Adipose tissue (tissue), 3 donors: ENCODE data around the gene PGA3. TPM values are rescaled to one million over a fixed set of nuclear protein-coding genes. Genes with fewer than 3 reads are reported as not detected.
"Not testable (repeated sequence)": the region's sequence is repeated elsewhere in the genome, so short reads cannot be mapped to it uniquely, and the experiment has no call there.

Experiments used
- H3K27ac ChIP-seq: one replicate; pipeline ENCODE4 v1.5.1; 2013; ENCODE audit warnings: low read depth, low read length
- WGBS, 3 donors: extraction: QIAGEN DNeasy Blood & Tissue Kit; methylation state at CpG; one replicate each; pipeline ENCODE4 v1.1.7; 2013; 5-methylcytosine and 5-hydroxymethylcytosine counted together
- polyA plus RNA-seq, 3 donors: library from polyadenylated mRNA; stranded (reverse); fragments of 200-250 nt; gene quantifications; one replicate each; pipeline ENCODE4 v1.2.3, GENCODE V29; 2013
- donor health status: healthy with polysubstance abuse.
- donor health status: Bipolar disorder and iron deficiency.
- donor health status: healthy.

PGA3 gene
- polyA plus RNA-seq, 3 donors, result 1.6 to 4,252 (median 517) TPM

DNA sequence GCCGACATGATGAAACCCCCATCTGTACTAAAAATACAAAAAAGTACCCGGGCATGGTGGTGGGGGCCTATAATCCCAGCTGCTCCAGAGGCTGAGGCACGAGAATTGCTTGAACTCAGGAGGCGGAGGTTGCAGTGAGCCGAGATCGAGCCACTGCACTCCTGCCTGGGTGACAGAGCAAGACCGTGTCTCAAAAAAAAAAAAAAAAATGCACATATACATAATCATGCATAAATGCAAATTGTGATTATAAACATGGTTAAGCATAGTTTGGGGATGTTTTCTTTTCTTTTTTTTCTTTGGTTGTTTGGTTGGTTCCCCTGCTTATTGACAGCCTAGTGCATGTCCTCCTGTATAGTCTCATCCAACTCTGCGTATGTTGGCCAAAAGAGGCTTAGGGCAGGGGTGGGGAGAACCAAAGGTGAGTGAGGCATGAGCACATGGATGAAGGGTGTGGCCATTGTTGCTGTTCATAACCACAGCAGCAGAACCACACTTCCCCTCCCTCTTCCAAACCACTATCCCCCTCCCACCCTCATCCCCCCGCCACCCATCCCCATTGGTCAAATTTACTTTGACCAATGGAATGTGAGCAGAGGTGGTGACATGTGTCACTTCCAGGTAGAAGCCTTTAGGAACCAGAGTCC lies 35.1 kb upstream of the PGA3 start:
- 87 to 94% (median 94%) methylated on average over 9 of the region's 9 CpGs for WGBS, 3 donors
- H3K27ac ChIP-seq, result no peak overlapping the region

DNA sequence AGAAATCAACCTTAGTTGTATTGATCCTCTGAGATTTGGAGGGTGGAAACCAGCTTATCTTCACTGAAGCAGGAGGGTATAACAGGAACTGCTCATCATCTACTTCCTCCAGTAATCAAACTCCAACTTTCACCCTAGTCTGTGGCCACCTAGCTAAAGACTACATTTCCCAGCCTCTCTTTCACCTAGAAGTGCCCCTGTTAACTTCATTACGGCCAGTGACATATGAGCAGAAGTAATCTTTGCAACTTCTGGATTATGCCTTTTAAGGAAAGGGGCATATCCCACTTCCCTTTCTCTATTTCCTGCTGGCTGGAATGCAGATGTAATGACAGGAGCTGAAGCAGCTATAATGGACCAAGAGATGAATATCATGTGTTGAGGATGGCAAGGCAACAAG lies 34.5 kb upstream of the PGA3 start:
- no peak overlapping the region for H3K27ac ChIP-seq
- 35 to 91% (median 70%) methylated on average over 1 of the region's 1 CpG for WGBS, 3 donors

DNA sequence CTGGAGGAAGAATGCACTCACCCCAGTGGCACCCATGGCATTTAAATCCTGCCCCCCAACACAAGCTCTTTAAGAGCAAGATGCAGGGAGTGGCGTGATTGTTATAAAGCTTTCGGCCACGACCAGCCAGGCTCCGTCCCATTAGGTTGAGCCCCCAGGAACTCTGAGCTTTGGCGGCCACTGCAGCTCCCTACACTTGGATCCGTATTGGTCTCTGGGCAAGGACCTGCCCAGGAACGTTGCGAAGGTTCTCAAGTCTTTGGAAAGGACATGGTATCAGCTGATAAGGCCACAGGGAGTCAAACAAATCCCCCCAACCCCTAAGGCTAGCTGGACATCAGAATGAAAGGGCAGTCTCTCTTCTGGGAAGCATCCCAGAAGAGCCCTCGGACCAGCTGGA lies 32.7 kb upstream of the PGA3 start:
- WGBS, 3 donors, result 81 to 90% (median 84%) methylated on average over 9 of the region's 9 CpGs

DNA sequence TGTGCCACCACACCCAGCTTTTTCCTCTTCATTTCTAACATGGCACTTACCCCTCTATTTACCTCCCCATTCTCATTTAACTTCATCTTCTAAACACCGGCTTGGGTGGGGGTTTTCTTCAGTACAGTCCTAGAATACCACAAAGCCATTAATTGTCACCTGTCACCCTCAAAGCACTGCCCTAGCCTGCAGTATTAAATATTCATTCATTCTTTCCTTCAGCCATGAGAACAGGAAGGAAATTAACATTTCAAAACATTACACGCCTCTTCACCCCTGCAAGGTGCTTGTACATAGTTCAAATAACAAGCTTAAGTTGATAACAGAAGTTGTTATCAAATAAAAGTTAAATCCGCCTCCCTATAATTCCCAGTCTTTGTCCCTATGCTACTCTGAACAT lies 31.4 kb upstream of the PGA3 start:
- WGBS, 3 donors, result 55 to 66% (median 57%) methylated on average over 3 of the region's 3 CpGs
- H3K27ac ChIP-seq, result no peak overlapping the region

More for the DNA sequence above, 32.7 kb upstream of the PGA3 start:
- H3K27ac ChIP-seq, result no peak overlapping the region

DNA sequence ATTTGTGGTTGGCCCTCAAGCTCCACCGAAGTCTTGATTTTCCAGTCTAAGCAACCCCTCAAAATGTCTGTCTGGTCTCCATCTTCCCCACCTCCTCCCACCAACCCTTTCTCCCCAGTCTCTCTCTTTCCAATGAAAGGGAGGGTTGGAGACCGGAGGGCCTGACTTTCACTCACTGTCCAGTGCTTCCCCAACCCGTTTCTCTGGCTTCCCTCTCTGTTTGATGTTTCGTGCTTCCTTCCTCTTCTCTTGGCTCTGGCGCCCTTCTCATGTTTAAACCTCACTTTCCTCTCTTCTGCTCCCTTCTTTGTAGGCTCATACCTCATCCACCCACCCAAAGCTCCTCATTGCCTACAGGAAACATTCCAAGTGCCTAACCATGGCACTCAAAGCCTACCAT lies 31.0 kb upstream of the PGA3 start:
- H3K27ac ChIP-seq, result no peak overlapping the region
- 43 to 71% (median 50%) methylated on average over 5 of the region's 5 CpGs for WGBS, 3 donors

DNA sequence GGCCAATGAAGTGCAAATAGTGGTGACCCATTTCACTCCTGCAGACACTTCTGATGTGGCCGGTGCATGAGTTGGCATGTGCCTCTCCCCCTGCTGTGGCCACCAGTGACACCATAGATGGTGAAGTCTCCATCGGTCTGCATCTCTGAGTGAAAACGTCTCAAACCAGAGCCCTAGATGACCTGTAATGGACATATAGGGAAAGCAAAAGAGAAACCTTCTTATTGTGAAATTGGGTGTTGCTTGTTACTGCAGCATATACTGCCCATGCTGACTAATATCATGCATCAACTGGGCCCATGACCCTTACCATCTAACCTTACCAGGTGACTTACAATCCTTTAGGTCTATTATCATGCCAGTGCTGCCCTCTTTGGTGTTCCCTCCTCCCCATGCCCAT lies 30.4 kb upstream of the PGA3 start:
- no peak overlapping the region for H3K27ac ChIP-seq
- WGBS, 3 donors, result 90 to 95% (median 92%) methylated on average over 3 of the region's 3 CpGs

DNA sequence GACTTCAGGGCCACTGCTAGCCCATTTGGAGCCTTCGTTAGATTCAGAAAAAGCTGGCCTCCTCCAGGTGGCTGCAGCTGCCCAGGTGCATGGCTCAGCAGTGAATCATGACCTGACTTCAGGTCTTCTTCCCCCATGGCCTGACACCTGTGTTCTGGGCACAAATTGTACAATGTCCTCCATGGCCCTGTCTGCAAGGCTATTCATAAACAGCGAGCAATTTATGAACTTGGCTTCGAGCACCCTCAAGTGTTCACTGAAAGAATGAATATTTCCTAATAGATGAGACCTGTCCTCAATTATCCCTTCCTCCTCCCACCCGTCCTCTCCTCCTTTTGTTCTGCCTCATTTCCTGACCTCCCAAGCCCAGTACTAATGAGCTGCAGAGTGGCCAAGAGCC lies 29.9 kb upstream of the PGA3 start:
- no peak overlapping the region for H3K27ac ChIP-seq
- 70 to 76% (median 76%) methylated on average over 4 of the region's 4 CpGs for whole genome bisulfite sequencing, 3 donors

DNA sequence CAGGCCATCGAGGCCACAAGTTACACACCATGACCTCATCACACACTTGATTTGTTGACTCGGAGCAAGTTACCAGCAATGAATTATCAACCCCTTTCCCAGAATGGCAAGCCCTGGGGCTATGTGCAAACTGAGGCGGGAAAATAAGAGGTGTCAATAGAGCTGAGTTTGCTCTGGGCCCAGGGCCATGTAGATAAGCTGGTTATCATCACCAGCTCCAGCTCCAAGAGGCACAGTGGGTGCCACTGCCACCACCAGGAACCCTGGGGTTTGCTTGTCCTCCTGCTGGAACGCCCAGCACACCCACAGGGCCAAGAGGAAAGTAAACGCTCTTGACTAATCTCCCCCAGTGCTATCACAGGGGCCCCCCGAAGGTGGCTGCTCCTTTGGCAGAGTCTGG lies 29.0 kb upstream of the PGA3 start:
- 47 to 87% (median 83%) methylated on average over 6 of the region's 6 CpGs for WGBS, 3 donors
- H3K27ac ChIP-seq, result no peak overlapping the region

DNA sequence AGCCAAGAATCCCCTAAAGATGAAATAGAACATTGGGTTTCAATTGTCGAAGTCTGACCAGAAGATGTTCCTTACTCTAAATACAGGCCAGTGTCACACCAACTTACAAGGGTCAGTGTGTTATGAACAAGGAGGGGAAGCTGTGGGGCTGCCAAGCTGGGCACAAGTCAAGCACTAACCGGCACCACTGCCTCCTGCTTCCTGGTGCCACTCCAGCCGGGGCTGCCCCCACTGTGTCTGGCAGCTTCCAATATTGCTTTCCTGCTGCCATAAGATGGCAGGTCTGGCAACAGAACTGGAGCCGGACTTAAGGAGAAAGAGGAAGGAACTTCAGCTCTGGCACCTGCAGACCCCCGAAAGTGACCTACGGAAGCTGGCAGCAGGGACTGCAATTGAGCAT lies 28.4 kb upstream of the PGA3 start:
- WGBS, 3 donors, result 60 to 72% (median 64%) methylated on average over 6 of the region's 6 CpGs

DNA sequence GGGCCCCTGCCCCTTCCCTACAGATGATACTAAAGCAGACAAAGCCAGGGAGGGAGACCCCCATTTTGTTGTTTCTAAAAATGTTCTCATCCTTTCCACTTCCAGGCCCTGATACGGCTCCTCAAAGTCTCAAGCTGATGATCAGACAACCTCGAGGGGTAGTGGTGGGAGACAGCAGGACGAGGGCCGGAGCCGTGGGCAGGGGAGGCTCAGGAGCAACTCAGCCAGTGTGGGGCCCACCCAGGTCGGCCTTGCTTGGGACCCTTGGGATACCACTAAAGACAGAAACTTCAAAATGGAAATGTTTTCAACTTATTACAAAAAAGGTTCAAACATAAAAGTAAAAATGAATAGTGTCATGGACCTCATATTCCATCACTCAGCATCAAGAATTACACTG lies 26.9 kb upstream of the PGA3 start:
- H3K27ac ChIP-seq, result no peak overlapping the region
- 66 to 74% (median 67%) methylated on average over 6 of the region's 6 CpGs for WGBS, 3 donors

More for the DNA sequence above, 28.4 kb upstream of the PGA3 start:
- H3K27ac ChIP-seq, result no peak overlapping the region

DNA sequence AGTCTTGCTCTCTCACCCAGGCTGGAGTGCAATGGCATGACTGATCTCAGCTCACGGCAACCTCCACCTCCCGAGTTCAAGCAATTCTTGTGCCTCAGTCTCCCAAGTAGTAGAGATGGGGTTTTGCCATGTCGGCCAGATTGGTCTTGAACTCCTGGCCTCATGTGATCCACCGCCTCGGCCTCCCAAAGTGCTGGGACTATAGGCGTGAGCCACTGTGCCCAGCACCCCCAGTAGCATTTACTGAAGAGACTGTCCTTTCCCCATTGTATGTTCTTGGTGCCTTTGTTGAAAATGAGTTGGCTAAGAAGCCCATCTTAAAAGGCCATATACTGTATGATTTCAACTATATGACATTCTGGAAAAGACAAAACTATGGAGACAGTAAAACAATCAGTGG lies 23.1 kb upstream of the PGA3 start:
- WGBS, 3 donors, result 93 to 96% (median 93%) methylated on average over 6 of the region's 6 CpGs

DNA sequence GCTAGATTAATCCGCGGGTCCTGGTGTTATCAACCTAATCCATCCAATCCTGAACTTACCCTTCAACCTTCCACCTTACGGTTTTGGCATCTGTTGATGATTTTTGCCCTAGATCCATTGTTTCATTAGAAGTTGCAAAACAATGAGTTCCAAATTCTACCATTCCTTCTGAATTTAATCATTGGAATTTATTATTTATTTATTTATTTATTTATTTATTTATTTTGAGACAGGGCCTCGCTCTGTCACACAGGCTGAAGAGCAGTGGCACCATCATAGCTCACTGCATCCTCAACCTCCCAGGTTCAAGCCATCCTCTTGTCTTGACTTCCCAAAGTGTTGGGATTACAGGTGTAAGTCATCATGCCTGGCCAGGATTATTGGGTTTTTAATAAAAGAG lies 21.8 kb upstream of the PGA3 start:
- no peak overlapping the region for H3K27ac ChIP-seq
- 93 to 96% (median 96%) methylated on average over 4 of the region's 4 CpGs for WGBS, 3 donors

More for the DNA sequence above, 23.1 kb upstream of the PGA3 start:
- H3K27ac ChIP-seq, result not testable (repeated sequence)

DNA sequence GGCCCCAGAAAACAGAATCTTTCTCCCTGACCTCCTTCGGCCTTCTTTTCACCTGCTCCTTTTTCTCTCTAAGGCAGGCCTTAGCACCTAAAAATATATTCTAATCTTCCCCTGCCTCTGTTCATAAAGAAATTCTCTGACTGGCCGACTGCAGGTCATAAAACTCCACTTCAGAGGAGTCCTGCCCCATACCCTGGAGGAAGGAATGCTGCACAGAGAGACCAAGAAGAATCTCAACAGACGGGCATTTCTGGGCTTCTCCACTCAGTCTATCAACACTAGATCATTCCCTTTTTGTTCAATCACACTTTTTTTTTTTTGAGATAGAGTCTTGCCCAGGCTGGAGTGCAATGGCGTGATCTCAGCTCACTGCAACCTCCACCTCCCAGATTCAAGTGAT lies 19.7 kb upstream of the PGA3 start:
- no peak overlapping the region for H3K27ac ChIP-seq
- WGBS, 3 donors, result 83 to 90% (median 89%) methylated on average over 4 of the region's 4 CpGs

DNA sequence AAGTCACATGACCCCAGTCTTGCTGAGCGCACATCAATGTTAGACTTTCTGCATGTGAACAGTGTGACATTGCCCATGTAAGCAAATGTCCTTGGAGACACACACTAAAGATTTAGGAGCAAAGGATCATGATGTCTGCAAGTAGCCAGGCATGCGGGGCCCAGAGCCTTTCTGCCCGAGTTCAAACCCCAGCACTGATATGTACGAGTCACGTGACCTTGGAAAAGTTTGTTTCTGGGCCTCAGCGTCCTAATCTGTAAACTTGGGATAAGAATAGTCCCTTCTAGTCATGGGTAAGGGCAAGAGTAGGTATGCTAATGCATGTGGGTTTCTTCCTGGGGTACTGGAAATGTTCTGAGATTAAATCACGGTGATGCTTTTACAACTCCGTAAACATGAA lies 16.8 kb upstream of the PGA3 start:
- H3K27ac ChIP-seq, result no peak overlapping the region
- 71 to 92% (median 90%) methylated on average over 8 of the region's 8 CpGs for WGBS, 3 donors

DNA sequence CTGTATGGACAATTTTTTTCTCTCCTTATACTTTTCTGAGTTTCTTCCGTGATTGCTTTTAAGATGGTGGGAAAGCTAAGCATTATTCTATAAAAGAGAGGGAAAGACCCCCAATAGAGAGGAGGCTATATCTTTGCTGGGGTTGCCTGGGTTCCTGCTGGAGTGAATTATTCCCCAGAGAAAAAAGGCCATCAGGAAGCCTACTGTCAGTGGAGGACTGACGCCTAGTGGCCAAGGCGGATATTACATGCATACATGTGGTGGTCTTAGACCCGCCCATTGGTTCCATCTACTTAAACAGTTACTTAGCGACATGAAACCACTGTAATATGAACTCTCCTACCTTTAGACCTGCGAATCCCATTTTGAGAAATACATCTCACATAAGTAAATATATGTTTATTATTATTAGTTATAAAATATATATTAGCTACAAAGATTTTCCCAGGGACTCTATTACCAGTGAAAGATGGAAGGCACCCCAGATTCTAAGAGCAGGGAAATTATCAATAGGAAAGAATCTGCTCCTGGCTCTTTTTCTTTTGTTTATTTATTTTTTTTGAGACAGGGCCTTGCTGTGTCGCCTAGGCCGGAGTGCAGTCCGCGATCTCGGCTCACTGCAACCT lies 15.7 kb upstream of the PGA3 start:
- 42 to 46% (median 42%) methylated on average over 11 of the region's 11 CpGs for WGBS, 3 donors
- no peak overlapping the region for H3K27ac ChIP-seq

DNA sequence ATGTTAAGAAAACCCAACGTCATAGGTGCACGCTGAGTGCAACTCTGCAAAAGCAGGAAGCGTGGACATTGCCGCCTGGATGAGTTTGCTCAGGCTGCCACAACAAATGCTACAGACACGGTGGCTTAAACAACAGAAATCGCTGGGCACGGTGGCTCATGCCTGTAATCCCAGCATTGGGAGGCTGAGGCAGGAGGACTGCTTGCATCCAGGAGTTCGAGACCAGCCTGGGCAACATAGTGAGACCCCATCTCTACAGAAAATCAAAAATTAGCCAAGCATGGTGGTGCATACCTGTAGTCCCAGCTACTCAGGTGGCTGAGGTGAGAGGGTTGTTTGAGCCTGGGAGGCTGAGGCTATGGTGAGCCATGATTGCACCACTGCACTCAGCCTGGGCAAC lies 13.4 kb upstream of the PGA3 start:
- WGBS, 3 donors, result 76 to 87% (median 84%) methylated on average over 8 of the region's 8 CpGs
- H3K27ac ChIP-seq, result no peak overlapping the region

DNA sequence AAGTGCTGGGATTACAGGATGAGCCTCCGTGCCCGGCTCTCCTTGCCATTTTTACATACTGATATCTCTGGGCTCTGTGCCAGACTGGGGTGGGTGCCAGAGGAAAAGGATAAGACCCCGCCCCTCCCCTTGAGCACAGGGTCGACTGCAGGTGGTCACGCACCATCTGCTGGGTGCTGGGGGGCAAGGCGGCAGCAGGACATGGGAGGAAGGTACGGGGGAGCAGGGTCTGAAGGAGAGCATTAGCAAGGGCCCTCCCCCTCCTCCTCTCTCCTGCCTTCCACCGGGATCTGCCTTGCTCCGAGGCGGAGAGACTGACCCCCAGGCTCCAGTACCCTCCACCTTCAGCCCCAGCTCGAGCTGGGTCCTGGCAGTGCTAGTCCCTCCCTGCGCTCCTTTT lies 9.7 kb upstream of the PGA3 start:
- H3K27ac ChIP-seq, result no peak overlapping the region
- WGBS, 3 donors, result 35 to 46% (median 40%) methylated on average over 10 to 12 of the region's 12 CpGs

DNA sequence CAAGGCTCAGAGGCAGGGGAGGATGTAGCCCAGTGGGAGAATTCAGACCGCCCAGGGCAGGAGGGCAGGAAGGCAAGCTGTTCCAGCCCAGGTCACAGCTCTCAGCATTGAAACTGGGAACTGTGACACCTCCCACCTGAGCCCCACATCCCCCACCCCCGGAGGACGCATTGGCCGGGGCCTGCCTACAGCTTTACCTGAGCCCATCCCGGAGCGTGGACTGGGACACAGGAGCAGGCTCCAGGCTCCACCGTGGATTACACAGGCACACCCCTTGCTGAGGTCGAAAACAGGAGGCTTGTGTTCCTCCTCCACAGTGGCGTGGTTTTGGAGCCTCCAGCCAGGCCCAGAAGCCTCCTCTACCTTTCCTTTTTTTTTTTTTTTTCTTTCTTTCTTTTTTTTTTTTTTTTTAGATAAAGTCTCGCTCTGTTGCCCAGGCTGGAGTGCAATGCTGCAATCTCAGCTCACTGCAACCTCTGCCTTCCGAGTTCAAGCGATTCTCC lies 9.1 kb upstream of the PGA3 start:
- WGBS, 3 donors, result 65 to 69% (median 66%) methylated on average over 12 of the region's 12 CpGs
- no peak overlapping the region for H3K27ac ChIP-seq

DNA sequence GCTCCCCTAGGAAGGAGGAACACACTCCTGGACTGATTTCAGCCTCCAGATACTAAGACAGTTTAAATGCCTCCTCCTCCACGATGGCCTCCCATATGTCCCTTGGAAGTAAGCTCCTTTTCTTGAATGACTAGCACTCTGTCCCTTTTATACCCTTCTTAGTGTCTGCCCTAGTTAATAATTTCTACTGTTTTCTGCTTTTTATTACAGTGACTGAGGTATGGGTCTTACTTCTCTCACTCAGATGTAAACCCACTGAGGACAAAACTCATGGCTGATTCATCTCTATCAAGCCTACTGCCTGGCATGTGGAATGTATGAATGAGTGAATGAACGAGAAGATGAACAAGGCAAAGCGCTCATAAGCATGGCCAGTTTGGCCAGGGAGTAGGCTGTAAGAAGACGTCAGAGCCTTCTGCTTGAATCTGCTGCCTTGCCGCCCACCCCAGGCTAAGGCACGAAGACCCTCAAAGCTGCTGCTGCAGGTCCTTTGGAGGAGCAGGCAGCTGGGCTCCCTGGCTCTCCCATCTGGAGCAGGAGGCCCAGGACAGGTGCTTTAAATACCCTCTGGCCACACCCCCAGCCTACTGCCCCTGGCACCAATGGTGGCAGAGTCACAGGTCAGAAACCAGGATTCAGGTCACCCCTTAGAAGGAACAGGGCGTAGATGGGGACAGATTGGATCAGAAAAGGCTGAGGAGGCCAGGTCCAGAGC lies 8.2 kb upstream of the PGA3 start:
- H3K27ac ChIP-seq, result no peak overlapping the region
- 76 to 81% (median 77%) methylated on average over 7 of the region's 7 CpGs for WGBS, 3 donors

DNA sequence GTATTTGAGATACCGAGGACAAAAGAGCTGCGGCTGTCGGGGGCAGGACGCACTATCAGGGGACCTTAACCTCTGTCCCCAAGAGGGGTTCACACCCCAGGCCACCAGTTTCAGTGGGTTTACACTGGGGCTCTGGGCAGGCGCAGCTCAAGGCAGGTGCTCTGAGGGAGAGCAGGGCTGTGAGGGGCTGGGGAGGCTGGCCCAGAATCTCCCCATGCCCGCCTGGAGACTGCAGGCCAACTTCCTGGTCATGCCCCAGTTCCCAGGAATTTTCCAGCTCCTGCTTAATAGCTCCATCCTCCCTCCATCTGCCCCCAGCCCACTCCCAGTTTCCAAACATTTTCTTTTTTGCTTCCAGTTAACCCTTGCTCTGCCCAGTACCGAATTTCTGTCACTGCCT lies 7.6 kb upstream of the PGA3 start:
- WGBS, 3 donors, result 83 to 85% (median 83%) methylated on average over 7 of the region's 7 CpGs
- no peak overlapping the region for H3K27ac ChIP-seq
